Brain microvascular endothelial cell (primary cell): ENCODE results near the gene NDUFS2.
A peak's percentile ranks its signal among the peaks of the same experiment; 100 is the strongest.

Experiments
- DNase-seq: peaks from one replicate; pipeline ENCODE4 v3.0.0-alpha.2; 2020
- H3K27ac ChIP-seq: fragments of 250-450 bp; sonication (Bioruptor Pico); 2 replicates; pipeline ENCODE4 v1.5.1; 2020; ENCODE audit warnings: mild to moderate bottlenecking, moderate library complexity
- H3K27me3 ChIP-seq: fragments of 250-450 bp; sonication (Bioruptor Pico); replicated peaks from 2 replicates; pipeline ENCODE4 v1.5.1; 2020; ENCODE audit warnings: mild to moderate bottlenecking
- H3K36me3 ChIP-seq: fragments of 250-450 bp; sonication (Bioruptor Pico); replicated peaks from 2 replicates; pipeline ENCODE4 v1.5.1; 2020; ENCODE audit warnings: mild to moderate bottlenecking
- H3K4me3 ChIP-seq: 2 replicates; pipeline ENCODE4 v1.5.1; 2011; ENCODE audit warnings: low read depth, mild to moderate bottlenecking, control low read depth, low read length, moderate library complexity
- in situ Hi-C: cut with HindIII; loops from 2 replicates; pipeline ENCODE4 v1.10.0; 2017; ENCODE audit warnings: low sequenced_read_pairs, low pct_ligation_motif_present
- TF ChIP-seq, protein P1 (sequence below): IDR thresholded peaks from 2 replicates; pipeline ENCODE4 v1.5.1; 2011; ENCODE audit warnings: low read depth, mild to moderate bottlenecking, moderate library complexity, low read length, control low read depth, inconsistent platforms; ENCODE audit errors: missing control alignments

The NDUFS2 gene

DNA sequence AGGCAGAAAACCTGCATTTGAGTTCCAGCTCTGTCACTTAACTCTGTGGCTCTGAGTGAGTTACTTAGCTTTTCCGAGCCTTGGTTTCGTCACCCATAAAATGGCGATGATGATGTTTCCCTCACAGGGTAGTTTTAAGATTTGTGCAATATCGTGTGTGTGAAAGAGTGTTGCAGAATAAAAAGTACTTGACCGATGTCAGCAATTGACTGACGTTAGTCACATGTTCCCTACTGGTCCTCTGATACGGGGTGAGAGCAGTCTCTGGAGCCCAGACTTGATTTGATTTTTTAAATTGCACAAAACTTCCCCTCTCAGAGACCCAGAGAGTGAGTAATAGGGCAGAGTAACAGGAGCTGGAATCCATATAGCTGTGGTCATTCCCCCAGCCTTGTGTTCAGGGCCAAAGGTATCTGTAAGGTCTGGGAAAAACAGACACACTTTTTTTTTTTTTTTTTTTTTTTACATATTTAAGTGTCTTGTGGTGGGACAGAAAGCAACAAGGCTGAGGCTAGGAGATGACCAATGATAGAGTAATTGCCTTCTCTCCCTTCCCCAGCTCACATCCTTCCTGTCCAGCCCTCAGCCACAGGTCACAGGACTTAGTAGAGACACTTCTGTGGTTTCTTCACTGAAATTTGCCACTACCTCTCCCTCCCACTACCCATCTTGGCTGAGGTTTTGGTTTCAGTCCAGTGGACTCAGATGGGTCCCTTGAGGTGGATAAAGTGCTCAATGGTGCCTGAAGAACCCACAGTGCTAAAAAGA, 15.0 kb downstream of the NDUFS2 start:
- peak; percentile 85 for DNase-seq
- Histone ChIP-seq H3K27me3 (no peaks in the 10 kb centered on the region), H3K36me3 (peaks cover 33% of the 10 kb centered on the region), H3K4me3 (peak overlapping the region; percentile 1), H3K27ac (peak overlapping the region; percentile 86)
- TF ChIP-seq, protein P1, sequence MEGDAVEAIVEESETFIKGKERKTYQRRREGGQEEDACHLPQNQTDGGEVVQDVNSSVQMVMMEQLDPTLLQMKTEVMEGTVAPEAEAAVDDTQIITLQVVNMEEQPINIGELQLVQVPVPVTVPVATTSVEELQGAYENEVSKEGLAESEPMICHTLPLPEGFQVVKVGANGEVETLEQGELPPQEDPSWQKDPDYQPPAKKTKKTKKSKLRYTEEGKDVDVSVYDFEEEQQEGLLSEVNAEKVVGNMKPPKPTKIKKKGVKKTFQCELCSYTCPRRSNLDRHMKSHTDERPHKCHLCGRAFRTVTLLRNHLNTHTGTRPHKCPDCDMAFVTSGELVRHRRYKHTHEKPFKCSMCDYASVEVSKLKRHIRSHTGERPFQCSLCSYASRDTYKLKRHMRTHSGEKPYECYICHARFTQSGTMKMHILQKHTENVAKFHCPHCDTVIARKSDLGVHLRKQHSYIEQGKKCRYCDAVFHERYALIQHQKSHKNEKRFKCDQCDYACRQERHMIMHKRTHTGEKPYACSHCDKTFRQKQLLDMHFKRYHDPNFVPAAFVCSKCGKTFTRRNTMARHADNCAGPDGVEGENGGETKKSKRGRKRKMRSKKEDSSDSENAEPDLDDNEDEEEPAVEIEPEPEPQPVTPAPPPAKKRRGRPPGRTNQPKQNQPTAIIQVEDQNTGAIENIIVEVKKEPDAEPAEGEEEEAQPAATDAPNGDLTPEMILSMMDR: no peak
- in situ Hi-C loops: loop anchor here (25.0 kb wide), 1 partner anchor 170 kb away; no protein-coding TSS in a partner anchor

DNA sequence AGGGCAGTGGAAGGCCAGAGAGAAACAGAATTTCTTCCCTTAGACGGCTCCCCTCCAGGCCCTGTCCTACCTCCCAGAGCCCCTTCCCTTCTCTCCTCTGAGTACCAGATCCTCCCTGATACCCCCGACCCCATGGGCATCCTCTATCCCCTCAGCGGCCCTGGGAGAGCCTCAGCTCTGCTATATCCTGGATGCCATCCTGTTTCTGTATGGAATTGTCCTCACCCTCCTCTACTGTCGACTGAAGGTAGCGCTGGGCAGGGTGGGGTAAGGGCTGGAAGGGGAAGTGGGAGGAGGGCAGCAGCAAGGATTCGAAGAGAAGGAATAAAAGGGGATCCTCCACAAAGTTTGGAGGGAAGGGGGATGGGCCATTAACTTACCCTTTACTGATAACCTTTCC, 15.7 kb downstream of the NDUFS2 start:
- Histone ChIP-seq H3K27ac (peak overlapping the region; percentile 86), H3K4me3 (no peak overlapping the region), H3K27me3 (no peaks in the 10 kb centered on the region), H3K36me3 (peaks cover 26% of the 10 kb centered on the region)
- in situ Hi-C loops: loop anchor here (25.0 kb wide), 1 partner anchor 169 kb away; no protein-coding TSS in a partner anchor
- TF ChIP-seq, protein P1: no peak
- no peak for DNase-seq

DNA sequence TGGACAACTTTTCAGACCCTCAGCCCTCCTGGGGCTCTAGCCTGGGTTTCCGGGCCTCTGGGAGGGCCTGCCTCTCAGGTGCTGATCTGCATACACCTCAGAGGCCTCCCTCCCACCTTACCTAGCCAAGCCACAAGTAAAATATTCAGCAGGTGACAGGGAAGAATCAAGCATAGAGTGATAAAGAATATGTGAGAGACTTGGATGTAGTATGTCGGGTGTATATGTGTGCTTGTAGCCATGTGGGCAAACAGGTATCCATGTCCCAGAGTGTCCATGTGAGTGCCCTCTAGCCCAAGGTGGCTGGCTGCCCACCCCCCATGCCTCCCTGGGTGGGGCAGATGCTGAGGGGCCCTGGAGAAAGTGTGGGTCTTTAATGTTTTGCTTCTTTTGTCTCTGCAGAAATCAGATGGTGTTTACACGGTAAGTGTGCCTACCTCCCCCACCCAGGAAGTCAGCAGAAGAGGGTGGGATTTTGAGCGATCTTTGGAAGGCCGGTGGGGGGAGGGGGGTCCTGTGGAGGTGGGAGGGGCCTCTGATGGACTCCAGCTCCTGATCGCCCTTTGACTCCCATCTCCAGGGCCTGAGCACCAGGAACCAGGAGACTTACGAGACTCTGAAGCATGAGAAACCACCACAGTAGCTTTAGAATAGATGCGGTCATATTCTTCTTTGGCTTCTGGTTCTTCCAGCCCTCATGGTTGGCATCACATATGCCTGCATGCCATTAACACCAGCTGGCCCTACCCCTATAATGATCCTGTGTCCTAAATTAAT, 16.3 kb downstream of the NDUFS2 start:
- TF ChIP-seq, protein P1: no peak
- in situ Hi-C loops: loop anchor here (25.0 kb wide), 1 partner anchor 169 kb away; no protein-coding TSS in a partner anchor
- no peak overlapping the region for H3K4me3 ChIP-seq
- no peak overlapping the region for H3K27ac ChIP-seq
- H3K27me3 ChIP-seq: no peaks in the 10 kb centered on the region
- no peak for DNase-seq
- H3K36me3 ChIP-seq: peaks cover 19% of the 10 kb centered on the region

DNA sequence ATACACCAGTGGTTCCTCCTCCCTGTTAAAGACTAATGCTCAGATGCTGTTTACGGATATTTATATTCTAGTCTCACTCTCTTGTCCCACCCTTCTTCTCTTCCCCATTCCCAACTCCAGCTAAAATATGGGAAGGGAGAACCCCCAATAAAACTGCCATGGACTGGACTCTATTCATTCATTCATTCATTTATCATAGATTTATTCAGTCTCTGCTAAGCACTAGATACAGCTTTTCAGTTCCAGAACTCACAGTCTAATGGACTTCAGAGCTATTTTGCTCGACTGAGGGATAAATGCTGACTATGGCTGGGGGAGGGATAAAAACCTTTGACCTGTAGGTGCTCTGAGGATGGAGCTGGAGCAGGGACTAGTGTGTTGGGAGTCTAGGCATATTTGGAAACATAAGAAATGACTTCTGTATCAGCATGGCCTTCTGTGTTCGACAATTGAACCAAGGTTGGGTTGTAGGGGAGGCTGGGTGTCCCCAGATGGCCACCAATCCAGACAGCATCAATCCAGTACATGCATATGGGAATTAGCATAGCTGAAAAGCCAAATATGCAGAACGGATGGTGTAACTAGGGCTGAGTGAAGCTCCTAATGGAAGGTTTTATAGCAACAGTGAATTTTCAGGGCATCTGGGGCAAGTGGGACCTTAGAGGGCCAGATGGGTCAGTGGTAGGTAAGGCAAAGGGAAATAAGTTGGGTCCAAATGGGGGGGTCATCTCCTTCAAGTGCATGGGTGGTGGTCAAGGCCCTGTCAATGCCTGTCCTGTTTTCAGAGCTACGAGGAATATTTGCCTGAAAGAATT, 17.1 kb downstream of the NDUFS2 start:
- Histone ChIP-seq H3K27me3 (no peaks in the 10 kb centered on the region), H3K36me3 (peaks cover 11% of the 10 kb centered on the region), H3K4me3 (no peak overlapping the region), H3K27ac (no peak overlapping the region)
- in situ Hi-C loops: loop anchor here (25.0 kb wide), 1 partner anchor 168 kb away; no protein-coding TSS in a partner anchor
- DNase-seq: no peak
- TF ChIP-seq, protein P1: no peak

DNA sequence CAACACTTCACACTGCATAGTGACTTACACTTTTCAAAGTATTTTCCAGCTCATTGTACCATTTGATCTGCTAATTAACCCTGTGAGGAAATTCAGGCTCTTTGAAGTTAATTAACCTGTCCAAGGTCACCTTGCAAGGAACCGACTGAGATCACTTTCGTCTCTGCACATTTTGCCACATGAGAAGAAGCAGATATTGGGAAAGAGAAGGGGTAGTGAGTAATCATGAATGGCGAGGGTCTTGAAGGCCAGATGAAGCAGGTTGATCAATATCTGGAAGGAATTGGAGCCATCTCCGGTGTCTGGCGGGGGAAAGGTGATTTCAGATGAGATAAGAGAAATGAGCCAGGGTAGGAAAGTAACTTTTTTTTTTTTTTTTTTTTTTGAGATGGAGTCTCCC, 17.8 kb downstream of the NDUFS2 start:
- no peak overlapping the region for H3K4me3 ChIP-seq
- in situ Hi-C loops: loop anchor here (25.0 kb wide), 1 partner anchor 167 kb away; no protein-coding TSS in a partner anchor
- TF ChIP-seq, protein P1: no peak
- no peak overlapping the region for H3K27ac ChIP-seq
- H3K36me3 ChIP-seq: peaks cover 5% of the 10 kb centered on the region
- H3K27me3 ChIP-seq: no peaks in the 10 kb centered on the region
- no peak for DNase-seq
